ENCODE results near the gene FAM187B.

The FAM187B gene

GRCh38 chr19:35226748-35227147 lies 1.8 kb downstream of the FAM187B start:
- no peak overlapping the region for H3K4me3 Mint-ChIP-seq
- peaks cover 13% of the 10 kb centered on the region for H3K27me3 Mint-ChIP-seq (ENCODE audit: low read depth, poor library complexity)
- no peak for DNase-seq
- no peak for TF ChIP-seq CTCF (IDR thresholded peaks at IDR 0.05)
- peaks cover 9% of the 10 kb centered on the region for H3K9me3 Mint-ChIP-seq
- no peaks in the 10 kb centered on the region for H3K36me3 Mint-ChIP-seq (ENCODE audit: low read depth)
- no peak overlapping the region for H3K27ac Mint-ChIP-seq
- H3K4me1 Mint-ChIP-seq: peaks cover 10% of the 10 kb centered on the region

GRCh38 chr19:35225951-35226350 lies 2.6 kb downstream of the FAM187B start:
- TF ChIP-seq CTCF (IDR thresholded peaks at IDR 0.05): no peak
- DNase-seq: no peak

GRCh38 chr19:35224681-35225571 lies 3.6 kb downstream of the FAM187B start:
- H3K4me3 Mint-ChIP-seq: no peak overlapping the region
- peaks cover 10% of the 10 kb centered on the region for H3K9me3 Mint-ChIP-seq
- DNase-seq: no peak
- H3K36me3 Mint-ChIP-seq (ENCODE audit: low read depth): no peaks in the 10 kb centered on the region
- peaks cover 13% of the 10 kb centered on the region for H3K27me3 Mint-ChIP-seq (ENCODE audit: low read depth, poor library complexity)
- TF ChIP-seq CTCF (IDR thresholded peaks at IDR 0.05): no peak
- no peak overlapping the region for H3K27ac Mint-ChIP-seq
- H3K4me1 Mint-ChIP-seq: peaks cover 10% of the 10 kb centered on the region

More at GRCh38 chr19:35225951-35226350, 2.6 kb downstream of the FAM187B start:
- Mint-ChIP-seq H3K4me3 (no peak overlapping the region), H3K4me1 (peaks cover 10% of the 10 kb centered on the region), H3K27ac (no peak overlapping the region), H3K9me3 (peaks cover 9% of the 10 kb centered on the region), H3K27me3 (ENCODE audit: low read depth, poor library complexity) (peaks cover 13% of the 10 kb centered on the region), H3K36me3 (ENCODE audit: low read depth) (no peaks in the 10 kb centered on the region)

GRCh38 chr19:35223862-35224505 lies 4.6 kb downstream of the FAM187B start:
- Mint-ChIP-seq H3K36me3 (ENCODE audit: low read depth) (no peaks in the 10 kb centered on the region), H3K27me3 (ENCODE audit: low read depth, poor library complexity) (peaks cover 10% of the 10 kb centered on the region), H3K9me3 (peaks cover 19% of the 10 kb centered on the region), H3K4me1 (peaks cover 10% of the 10 kb centered on the region), H3K27ac (no peak overlapping the region), H3K4me3 (no peak overlapping the region)
- TF ChIP-seq CTCF (IDR thresholded peaks at IDR 0.05): no peak
- DNase-seq: no peak

- H3K4me1 Mint-ChIP-seq: peaks cover 10% of the 10 kb centered on the region
- TF ChIP-seq CTCF (IDR thresholded peaks at IDR 0.05): no peak
- H3K27me3 Mint-ChIP-seq (ENCODE audit: low read depth, poor library complexity): peaks cover 10% of the 10 kb centered on the region
- DNase-seq: no peak
- H3K4me3 Mint-ChIP-seq: no peak overlapping the region
- no peak overlapping the region for H3K27ac Mint-ChIP-seq
- H3K36me3 Mint-ChIP-seq (ENCODE audit: low read depth): no peaks in the 10 kb centered on the region
- H3K9me3 Mint-ChIP-seq: peaks cover 26% of the 10 kb centered on the region
Measured at GRCh38 chr19:35223084-35223790, 5.3 kb downstream of the FAM187B start.

Measured in nephron progenitor cell (in vitro differentiated cells).